Uterus (tissue), 4 donors: Measurements from ENCODE around the gene USP31. TPM values are rescaled to one million over a fixed set of nuclear protein-coding genes. Genes with fewer than 3 reads are reported as not detected.

Source experiments
- DNase-seq, 2 donors: peaks; one replicate each; pipeline ENCODE4 v3.0.0-alpha.2; 2019 to 2020
- H3K27ac ChIP-seq, 2 donors: fragments of 200-600 bp; sonication (generic); 1 replicate in 1 of 2; 2 replicates in 1 of 2; pipeline ENCODE4 v1.5.1; 2016 to 2018
- H3K27me3 ChIP-seq, 2 donors: fragments of 200-600 bp; sonication (generic); one replicate each; pipeline ENCODE4 v1.5.1; 2018 to 2019; ENCODE audit warnings: control low read depth in 1 of 2
- H3K36me3 ChIP-seq, 2 donors: fragments of 200-600 bp; sonication (generic); one replicate each; pipeline ENCODE4 v1.5.1; 2019; ENCODE audit warnings: control low read depth in 1 of 2
- H3K4me1 ChIP-seq, 2 donors: fragments of 200-600 bp; sonication (generic); one replicate each; pipeline ENCODE4 v1.5.1; 2018 to 2019; ENCODE audit warnings: control low read depth in 1 of 2
- H3K4me3 ChIP-seq, 2 donors: fragments of 200-600 bp; sonication (generic); 1 replicate in 1 of 2; 2 replicates in 1 of 2; pipeline ENCODE4 v1.5.1; 2018 to 2019; ENCODE audit warnings: mild to moderate bottlenecking in 1 of 2
- H3K9me3 ChIP-seq, 2 donors: fragments of 200-600 bp; sonication (generic); one replicate each; pipeline ENCODE4 v1.5.1; 2019; ENCODE audit warnings: control low read depth in 1 of 2
- CTCF ChIP-seq, 4 experiments: fragments of 200-600 bp in 2 of 4; fragments of 450-650 bp in 2 of 4; sonication (generic) in 2 of 4; IDR thresholded peaks; one replicate each; pipeline ENCODE4 v1.5.1; 2016 to 2019; ENCODE audit warnings: antibody characterized with exemption in 4 of 4, mild to moderate bottlenecking in 2 of 4, moderate library complexity in 1 of 4
- POLR2A ChIP-seq, 2 donors: fragments of 450-650 bp; IDR thresholded peaks; one replicate each; pipeline ENCODE4 v1.6.1; 2016; ENCODE audit warnings: antibody characterized with exemption in 2 of 2, mild to moderate bottlenecking in 1 of 2, moderate library complexity in 1 of 2
- intact Hi-C: fragments of 100-400 bp; cut with DNase I; formaldehyde crosslinking; loops from one replicate; pipeline ENCODE4 v1.15.1; 2023; ENCODE audit warnings: low total_unique reads
- total RNA-seq, 4 donors: library from RNA; depleted of rRNA in 3 of 4; stranded (reverse); fragments of >200 nt in 3 of 4; gene quantifications; one replicate each; pipeline versions ENCODE4 v1.1.0 to v1.2.4, GENCODE V29; 2014 to 2023
- donor health status: DM: yes; HTN: yes; CAD: no.

Gene USP31
- total RNA-seq, 4 donors from 2014 or later = 11.8 to 62.0 (median 28.2) TPM

GRCh38 chr16:23124315-23124714, 24.9 kb downstream of the USP31 start:
- Histone ChIP-seq H3K27me3 (no peaks in the 10 kb centered on the region), H3K27ac (peak overlapping the region; percentile 90 to 96), H3K4me3 (no peak overlapping the region), H3K9me3 (no peaks in the 10 kb centered on the region), H3K4me1 (peaks cover 5 to 6% of the 10 kb centered on the region in 2 donors), H3K36me3 (no peaks in the 10 kb centered on the region)
- peak in 1 of 2 donors; percentile 47 for DNase-seq
- intact Hi-C loops = no loop called here
- TF ChIP-seq CTCF (IDR thresholded peaks at IDR 0.05) (no peak), POLR2A (IDR thresholded peaks at IDR 0.05) (peak in 1 of 2 donors; percentile 24)

DNA sequence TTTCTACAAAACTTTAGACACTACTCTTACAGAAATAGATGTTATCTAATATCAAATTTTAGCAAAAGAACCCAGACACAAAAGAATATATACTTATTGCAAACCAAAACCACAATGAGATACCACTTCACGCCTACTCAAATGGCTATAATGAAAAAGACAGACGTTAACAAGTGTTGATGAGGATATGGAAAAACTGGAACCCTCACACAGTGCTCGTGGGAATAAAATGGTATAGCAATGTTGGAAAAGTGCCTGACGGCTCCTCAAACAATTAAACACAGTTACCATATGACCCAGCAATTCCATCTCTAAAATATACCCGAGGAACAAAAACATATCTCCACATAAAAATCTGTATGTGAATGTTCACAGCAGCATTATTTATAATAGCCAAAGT, 27.1 kb downstream of the USP31 start:
- H3K27me3 ChIP-seq = no peaks in the 10 kb centered on the region
- peak overlapping the region; percentile 85 to 96 for H3K27ac ChIP-seq
- TF ChIP-seq CTCF (IDR thresholded peaks at IDR 0.05) = no peak
- TF ChIP-seq POLR2A (IDR thresholded peaks at IDR 0.05) = no peak
- no peak for DNase-seq
- no peaks in the 10 kb centered on the region for H3K9me3 ChIP-seq
- intact Hi-C loops = no loop called here
- no peaks in the 10 kb centered on the region for H3K36me3 ChIP-seq
- H3K4me3 ChIP-seq = no peak overlapping the region
- H3K4me1 ChIP-seq = peaks cover 9% of the 10 kb centered on the region in 2 donors

DNA sequence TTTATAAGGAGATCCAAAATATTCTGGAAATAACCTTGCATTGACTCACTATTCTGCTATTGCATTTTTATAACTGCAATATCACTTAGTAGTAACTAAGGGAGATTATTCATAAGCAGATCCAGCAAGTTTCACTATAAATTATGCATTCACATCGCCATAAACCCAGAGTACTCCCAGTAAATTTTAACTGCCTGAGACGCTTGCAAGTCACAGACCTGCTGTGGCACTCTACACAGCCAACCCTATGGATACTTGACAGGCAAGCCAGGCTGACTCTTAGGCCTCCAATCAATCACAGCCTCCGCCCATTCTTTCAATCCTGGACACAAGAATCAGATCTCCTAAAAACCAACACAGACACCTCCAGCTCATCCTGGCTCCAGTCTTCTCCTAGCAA, 28.2 kb downstream of the USP31 start:
- peak overlapping the region; percentile 85 to 96 for H3K27ac ChIP-seq
- intact Hi-C loops = no loop called here
- H3K4me1 ChIP-seq = peaks cover 12 to 16% of the 10 kb centered on the region in 2 donors
- H3K36me3 ChIP-seq = no peaks in the 10 kb centered on the region
- H3K4me3 ChIP-seq = no peak overlapping the region
- DNase-seq = peak; percentile 36 to 47
- TF ChIP-seq CTCF (IDR thresholded peaks at IDR 0.05) (no peak), POLR2A (IDR thresholded peaks at IDR 0.05) (no peak)
- H3K9me3 ChIP-seq = no peaks in the 10 kb centered on the region
- H3K27me3 ChIP-seq = no peaks in the 10 kb centered on the region

DNA sequence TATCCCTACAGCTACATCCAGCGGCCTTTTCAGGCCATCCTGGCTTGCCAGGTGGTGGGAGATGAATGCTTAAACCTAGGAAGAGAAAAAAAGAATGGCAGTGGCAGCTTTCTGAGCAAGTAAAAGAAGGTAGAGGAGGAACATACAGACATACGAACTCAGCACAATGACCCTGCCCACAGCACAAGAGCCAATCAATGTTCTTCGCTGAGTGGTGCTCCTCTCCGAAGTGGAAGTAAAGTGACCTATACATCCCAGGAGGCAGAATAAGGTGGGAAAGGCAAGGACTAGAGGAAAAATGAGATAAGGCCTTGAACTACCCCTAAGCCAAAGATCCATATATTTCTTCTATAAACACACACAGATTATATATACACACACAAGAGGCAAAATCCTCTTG, 28.7 kb downstream of the USP31 start:
- TF ChIP-seq CTCF (IDR thresholded peaks at IDR 0.05) = no peak
- TF ChIP-seq POLR2A (IDR thresholded peaks at IDR 0.05) = no peak
- Histone ChIP-seq H3K4me1 (peaks cover 12 to 19% of the 10 kb centered on the region in 2 donors), H3K4me3 (no peak overlapping the region), H3K27me3 (no peaks in the 10 kb centered on the region), H3K27ac (peak overlapping the region; percentile 85 to 96), H3K36me3 (no peaks in the 10 kb centered on the region), H3K9me3 (no peaks in the 10 kb centered on the region)
- no peak for DNase-seq
- intact Hi-C loops = no loop called here

GRCh38 chr16:23119570-23119969, 29.7 kb downstream of the USP31 start:
- H3K36me3 ChIP-seq = no peaks in the 10 kb centered on the region
- H3K4me3 ChIP-seq = no peak overlapping the region
- TF ChIP-seq POLR2A (IDR thresholded peaks at IDR 0.05) = no peak
- TF ChIP-seq CTCF (IDR thresholded peaks at IDR 0.05) = no peak
- peak overlapping the region; percentile 85 to 96 for H3K27ac ChIP-seq
- intact Hi-C loops = no loop called here
- H3K27me3 ChIP-seq = no peaks in the 10 kb centered on the region
- DNase-seq = no peak
- no peaks in the 10 kb centered on the region for H3K9me3 ChIP-seq
- peaks cover 12 to 19% of the 10 kb centered on the region in 2 donors for H3K4me1 ChIP-seq
